Measurements from ENCODE around the gene ZNF609. TPM values are rescaled to one million over a fixed set of nuclear protein-coding genes. Genes with fewer than 3 reads are reported as not detected.

ZNF609 gene
- polyA plus RNA-seq, 1 donor from 2014 or later = 11.8 TPM

DNA sequence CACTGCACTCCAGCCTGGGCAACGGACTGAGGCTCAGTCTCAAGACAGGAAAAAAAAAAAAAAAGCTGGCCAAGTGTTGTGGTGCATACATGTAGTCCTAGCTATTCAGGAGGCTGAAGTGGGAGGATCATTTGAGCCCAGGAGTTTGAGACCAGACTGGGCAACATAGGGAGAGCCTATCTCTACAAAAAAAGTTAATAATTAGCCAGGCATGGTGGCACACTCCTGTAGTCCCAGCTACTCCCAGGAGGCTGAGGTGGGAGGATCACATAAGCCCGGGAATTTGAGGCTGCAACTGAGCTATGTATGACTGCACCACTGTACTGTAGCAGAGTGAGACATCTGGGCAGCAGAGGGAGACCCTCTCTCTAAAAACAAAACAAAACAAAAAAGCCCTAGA, 256.1 kb downstream of the ZNF609 start:
- H3K27ac ChIP-seq (ENCODE audit: low read length) = no peak overlapping the region
- H3K4me3 ChIP-seq (ENCODE audit: low read length) = no peak overlapping the region
- no peaks in the 10 kb centered on the region for H3K36me3 ChIP-seq (ENCODE audit: insufficient read depth, low read length)
- no peaks in the 10 kb centered on the region for H3F3A ChIP-seq (ENCODE audit: insufficient read depth, low read length, poor library complexity, severe bottlenecking)
- no peaks in the 10 kb centered on the region for H3K9me2 ChIP-seq (ENCODE audit: insufficient read depth, low read length)
- H3K79me2 ChIP-seq (replicated peaks; ENCODE audit: insufficient read depth, low read length) = no peaks in the 10 kb centered on the region
- H3K9me3 ChIP-seq (ENCODE audit: low read length) = no peaks in the 10 kb centered on the region
- no peaks in the 10 kb centered on the region for H4K20me1 ChIP-seq (ENCODE audit: insufficient read depth)
- H3K9ac ChIP-seq (ENCODE audit: low read length) = no peak overlapping the region
- H3K27me3 ChIP-seq (ENCODE audit: insufficient read depth, low read depth, low read length) = no peaks in the 10 kb centered on the region
- no peak overlapping the region for H3K4me2 ChIP-seq (ENCODE audit: low read length)
- TF ChIP-seq SMC3 (conservative IDR thresholded peaks at IDR 0.05; ENCODE audit: poor library complexity) = no peak
- H2AFZ ChIP-seq (ENCODE audit: low read depth, low read length) = no peak overlapping the region

DNA sequence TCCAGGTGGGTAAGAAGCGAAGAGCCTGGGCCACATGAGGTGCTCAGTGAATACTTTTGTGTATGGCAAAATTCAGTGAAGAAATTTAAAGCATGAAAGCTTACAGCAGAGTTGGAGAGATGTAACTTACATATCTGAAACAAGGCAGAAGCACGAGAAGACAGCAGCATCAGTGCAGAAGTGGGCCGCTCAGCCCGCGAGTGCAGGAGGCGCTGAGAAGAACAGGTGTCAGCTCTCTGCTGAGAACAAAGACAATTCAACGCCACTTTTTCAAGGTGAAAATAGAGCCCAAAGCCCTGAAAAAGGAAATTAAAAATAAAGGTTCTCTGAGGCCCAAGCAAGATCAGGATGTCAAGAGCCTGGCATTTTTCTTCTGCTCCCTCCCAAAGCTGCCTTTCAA, 256.8 kb downstream of the ZNF609 start:
- Histone ChIP-seq H3K9ac (ENCODE audit: low read length) (no peak overlapping the region), H3K4me2 (ENCODE audit: low read length) (no peak overlapping the region), H3K9me2 (ENCODE audit: insufficient read depth, low read length) (no peaks in the 10 kb centered on the region), H3K4me3 (ENCODE audit: low read length) (no peak overlapping the region), H2AFZ (ENCODE audit: low read depth, low read length) (no peak overlapping the region), H3K9me3 (ENCODE audit: low read length) (no peaks in the 10 kb centered on the region), H3K27ac (ENCODE audit: low read length) (no peak overlapping the region), H4K20me1 (ENCODE audit: insufficient read depth) (no peaks in the 10 kb centered on the region), H3K27me3 (ENCODE audit: insufficient read depth, low read depth, low read length) (no peaks in the 10 kb centered on the region), H3K36me3 (ENCODE audit: insufficient read depth, low read length) (no peaks in the 10 kb centered on the region), H3F3A (ENCODE audit: insufficient read depth, low read length, poor library complexity, severe bottlenecking) (no peaks in the 10 kb centered on the region), H3K79me2 (replicated peaks; ENCODE audit: insufficient read depth, low read length) (no peaks in the 10 kb centered on the region)
- no peak for TF ChIP-seq SMC3 (conservative IDR thresholded peaks at IDR 0.05; ENCODE audit: poor library complexity)
- no peak for TF ChIP-seq TAF1 (IDR thresholded peaks at IDR 0.05; ENCODE audit: low read depth)
- no peak for TF ChIP-seq EP300 (conservative IDR thresholded peaks at IDR 0.05; ENCODE audit: poor library complexity, severe bottlenecking)
- no peak for TF ChIP-seq EZH2 (IDR thresholded peaks at IDR 0.05; ENCODE audit: borderline replicate concordance, insufficient read depth, low read length, poor library complexity, severe bottlenecking)
- TF ChIP-seq POLR2AphosphoS5 (IDR thresholded peaks at IDR 0.05) = no peak
- no peak for TF ChIP-seq RAD21 (conservative IDR thresholded peaks at IDR 0.05)
- no peak for TF ChIP-seq CTCF (IDR thresholded peaks at IDR 0.05; ENCODE audit: poor library complexity, severe bottlenecking)

GRCh38 chr15:64717735-64718495, 257.5 kb downstream of the ZNF609 start:
- H3K27ac ChIP-seq (ENCODE audit: low read length) = no peak overlapping the region

More at GRCh38 chr15:64717735-64718495, 257.5 kb downstream of the ZNF609 start:
- H3K9ac ChIP-seq (ENCODE audit: low read length) = no peak overlapping the region
- no peaks in the 10 kb centered on the region for H3K27me3 ChIP-seq (ENCODE audit: insufficient read depth, low read depth, low read length)
- no peaks in the 10 kb centered on the region for H3K9me2 ChIP-seq (ENCODE audit: insufficient read depth, low read length)
- H3K4me2 ChIP-seq (ENCODE audit: low read length) = no peak overlapping the region
- H4K20me1 ChIP-seq (ENCODE audit: insufficient read depth) = no peaks in the 10 kb centered on the region
- TF ChIP-seq POLR2AphosphoS5 (IDR thresholded peaks at IDR 0.05) (no peak), TAF1 (IDR thresholded peaks at IDR 0.05; ENCODE audit: low read depth) (no peak), CTCF (IDR thresholded peaks at IDR 0.05; ENCODE audit: poor library complexity, severe bottlenecking) (no peak), RAD21 (conservative IDR thresholded peaks at IDR 0.05) (no peak), EP300 (conservative IDR thresholded peaks at IDR 0.05; ENCODE audit: poor library complexity, severe bottlenecking) (no peak), SMC3 (conservative IDR thresholded peaks at IDR 0.05; ENCODE audit: poor library complexity) (no peak), EZH2 (IDR thresholded peaks at IDR 0.05; ENCODE audit: borderline replicate concordance, insufficient read depth, low read length, poor library complexity, severe bottlenecking) (no peak), REST (IDR thresholded peaks at IDR 0.05; ENCODE audit: borderline replicate concordance) (no peak), MXI1 (conservative IDR thresholded peaks at IDR 0.05; ENCODE audit: poor library complexity, severe bottlenecking) (no peak)
- no peak overlapping the region for H3K4me3 ChIP-seq (ENCODE audit: low read length)
- no peaks in the 10 kb centered on the region for H3F3A ChIP-seq (ENCODE audit: insufficient read depth, low read length, poor library complexity, severe bottlenecking)
- H3K36me3 ChIP-seq (ENCODE audit: insufficient read depth, low read length) = no peaks in the 10 kb centered on the region
- no peaks in the 10 kb centered on the region for H3K79me2 ChIP-seq (replicated peaks; ENCODE audit: insufficient read depth, low read length)
- no peak overlapping the region for H2AFZ ChIP-seq (ENCODE audit: low read depth, low read length)
- H3K9me3 ChIP-seq (ENCODE audit: low read length) = no peaks in the 10 kb centered on the region

All from neural cell (in vitro differentiated cells).